ENCODE data around the gene WNT9A.

The WNT9A gene

GRCh38 chr1:227923353-227924167 is 24.2 kb downstream of the WNT9A start:
- Histone ChIP-seq H3K27me3 (ENCODE audit: control insufficient read depth, insufficient read depth, low read length) (no peaks in the 10 kb centered on the region), H3K4me3 (ENCODE audit: low read length) (no peak overlapping the region), H3K36me3 (ENCODE audit: control insufficient read depth, insufficient read depth, low read length) (no peaks in the 10 kb centered on the region), H3K27ac (ENCODE audit: low read depth, low read length) (no peak overlapping the region), H3K9ac (ENCODE audit: low read length) (no peak overlapping the region), H3K4me1 (ENCODE audit: control insufficient read depth, insufficient read depth, low read length) (no peaks in the 10 kb centered on the region)

- Histone ChIP-seq H3K27ac (ENCODE audit: low read depth, low read length) (no peak overlapping the region), H3K36me3 (ENCODE audit: control insufficient read depth, insufficient read depth, low read length) (no peaks in the 10 kb centered on the region), H3K9ac (ENCODE audit: low read length) (no peak overlapping the region), H3K27me3 (ENCODE audit: control insufficient read depth, insufficient read depth, low read length) (no peaks in the 10 kb centered on the region), H3K4me1 (ENCODE audit: control insufficient read depth, insufficient read depth, low read length) (no peaks in the 10 kb centered on the region), H3K4me3 (ENCODE audit: low read length) (no peak overlapping the region)
These were observed 25.0 kb downstream of the WNT9A start for GRCh38 chr1:227922501-227923352.

- H3K27me3 ChIP-seq (ENCODE audit: control insufficient read depth, insufficient read depth, low read length) = no peaks in the 10 kb centered on the region
- no peak overlapping the region for H3K27ac ChIP-seq (ENCODE audit: low read depth, low read length)
- no peak overlapping the region for H3K4me3 ChIP-seq (ENCODE audit: low read length)
- no peaks in the 10 kb centered on the region for H3K36me3 ChIP-seq (ENCODE audit: control insufficient read depth, insufficient read depth, low read length)
- H3K4me1 ChIP-seq (ENCODE audit: control insufficient read depth, insufficient read depth, low read length) = no peaks in the 10 kb centered on the region
- H3K9ac ChIP-seq (ENCODE audit: low read length) = no peak overlapping the region
These were observed 26.1 kb downstream of the WNT9A start for GRCh38 chr1:227921461-227922185.

- H3K27me3 ChIP-seq (ENCODE audit: control insufficient read depth, insufficient read depth, low read length) = no peaks in the 10 kb centered on the region
- no peak overlapping the region for H3K9ac ChIP-seq (ENCODE audit: low read length)
- no peaks in the 10 kb centered on the region for H3K36me3 ChIP-seq (ENCODE audit: control insufficient read depth, insufficient read depth, low read length)
- H3K4me1 ChIP-seq (ENCODE audit: control insufficient read depth, insufficient read depth, low read length) = no peaks in the 10 kb centered on the region
- no peak overlapping the region for H3K4me3 ChIP-seq (ENCODE audit: low read length)
- no peak overlapping the region for H3K27ac ChIP-seq (ENCODE audit: low read depth, low read length)
These were observed 26.8 kb downstream of the WNT9A start for GRCh38 chr1:227920896-227921295.

GRCh38 chr1:227920426-227920825 is 27.3 kb downstream of the WNT9A start:
- H3K4me1 ChIP-seq (ENCODE audit: control insufficient read depth, insufficient read depth, low read length) = no peaks in the 10 kb centered on the region
- no peak overlapping the region for H3K9ac ChIP-seq (ENCODE audit: low read length)
- H3K36me3 ChIP-seq (ENCODE audit: control insufficient read depth, insufficient read depth, low read length) = no peaks in the 10 kb centered on the region
- H3K27me3 ChIP-seq (ENCODE audit: control insufficient read depth, insufficient read depth, low read length) = no peaks in the 10 kb centered on the region
- no peak overlapping the region for H3K4me3 ChIP-seq (ENCODE audit: low read length)
- no peak overlapping the region for H3K27ac ChIP-seq (ENCODE audit: low read depth, low read length)

GRCh38 chr1:227919906-227920305 is 27.8 kb downstream of the WNT9A start:
- H3K9ac ChIP-seq (ENCODE audit: low read length) = no peak overlapping the region

GRCh38 chr1:227918736-227919135 is 29.0 kb downstream of the WNT9A start:
- no peak overlapping the region for H3K9ac ChIP-seq (ENCODE audit: low read length)
- no peaks in the 10 kb centered on the region for H3K36me3 ChIP-seq (ENCODE audit: control insufficient read depth, insufficient read depth, low read length)
- no peak overlapping the region for H3K27ac ChIP-seq (ENCODE audit: low read depth, low read length)
- no peak overlapping the region for H3K4me3 ChIP-seq (ENCODE audit: low read length)
- H3K27me3 ChIP-seq (ENCODE audit: control insufficient read depth, insufficient read depth, low read length) = no peaks in the 10 kb centered on the region
- no peaks in the 10 kb centered on the region for H3K4me1 ChIP-seq (ENCODE audit: control insufficient read depth, insufficient read depth, low read length)

More at GRCh38 chr1:227919906-227920305, 27.8 kb downstream of the WNT9A start:
- H3K4me1 ChIP-seq (ENCODE audit: control insufficient read depth, insufficient read depth, low read length) = no peaks in the 10 kb centered on the region
- H3K27me3 ChIP-seq (ENCODE audit: control insufficient read depth, insufficient read depth, low read length) = no peaks in the 10 kb centered on the region
- H3K27ac ChIP-seq (ENCODE audit: low read depth, low read length) = no peak overlapping the region
- H3K4me3 ChIP-seq (ENCODE audit: low read length) = no peak overlapping the region
- no peaks in the 10 kb centered on the region for H3K36me3 ChIP-seq (ENCODE audit: control insufficient read depth, insufficient read depth, low read length)

GRCh38 chr1:227918083-227918700 is 29.5 kb downstream of the WNT9A start:
- no peak overlapping the region for H3K27ac ChIP-seq (ENCODE audit: low read depth, low read length)
- H3K27me3 ChIP-seq (ENCODE audit: control insufficient read depth, insufficient read depth, low read length) = no peaks in the 10 kb centered on the region
- no peak overlapping the region for H3K9ac ChIP-seq (ENCODE audit: low read length)
- H3K36me3 ChIP-seq (ENCODE audit: control insufficient read depth, insufficient read depth, low read length) = no peaks in the 10 kb centered on the region
- H3K4me1 ChIP-seq (ENCODE audit: control insufficient read depth, insufficient read depth, low read length) = no peaks in the 10 kb centered on the region
- no peak overlapping the region for H3K4me3 ChIP-seq (ENCODE audit: low read length)

GRCh38 chr1:227917081-227917950 is 30.4 kb downstream of the WNT9A start:
- no peaks in the 10 kb centered on the region for H3K36me3 ChIP-seq (ENCODE audit: control insufficient read depth, insufficient read depth, low read length)
- H3K27me3 ChIP-seq (ENCODE audit: control insufficient read depth, insufficient read depth, low read length) = no peaks in the 10 kb centered on the region
- H3K9ac ChIP-seq (ENCODE audit: low read length) = no peak overlapping the region
- H3K4me3 ChIP-seq (ENCODE audit: low read length) = no peak overlapping the region
- no peaks in the 10 kb centered on the region for H3K4me1 ChIP-seq (ENCODE audit: control insufficient read depth, insufficient read depth, low read length)
- H3K27ac ChIP-seq (ENCODE audit: low read depth, low read length) = no peak overlapping the region

- H3K9ac ChIP-seq (ENCODE audit: low read length) = no peak overlapping the region
These were observed 31.1 kb downstream of the WNT9A start for GRCh38 chr1:227916655-227917054.

More at GRCh38 chr1:227916655-227917054, 31.1 kb downstream of the WNT9A start:
- Histone ChIP-seq H3K4me1 (ENCODE audit: control insufficient read depth, insufficient read depth, low read length) (no peaks in the 10 kb centered on the region), H3K27me3 (ENCODE audit: control insufficient read depth, insufficient read depth, low read length) (no peaks in the 10 kb centered on the region), H3K36me3 (ENCODE audit: control insufficient read depth, insufficient read depth, low read length) (no peaks in the 10 kb centered on the region), H3K4me3 (ENCODE audit: low read length) (no peak overlapping the region), H3K27ac (ENCODE audit: low read depth, low read length) (no peak overlapping the region)

Data from rectal smooth muscle tissue (tissue), 1 donor.